IMR-90 (cell line): ENCODE results near the gene EME2. TPM values are rescaled to one million over a fixed set of nuclear protein-coding genes. Genes with fewer than 3 reads are reported as not detected.

ENCODE experiments used
- ATAC-seq: fragments of 200-7000 bp; cut with Tn5 transposase; 2 replicates; pipeline ENCODE4 v1.9.1; 2020; ENCODE audit warnings: low read depth, mild to moderate bottlenecking, moderate library complexity
- BruUV-seq: library from RNA; stranded (reverse); fragments of 400-500 nt; replicated peaks from 2 replicates; lab custom pipeline; 2021; lab: Mats Ljungman, UMichigan
- CTCF ChIA-PET: fragments of 300-600 bp; formaldehyde crosslinking; extraction: SDS; loops from one replicate; lab custom pipeline; 2021; ENCODE audit warnings: antibody characterized with exemption; lab: Yijun Ruan, JAX
- POLR2A ChIA-PET: fragments of 300-600 bp; sonication (Branson Sonifier 250); formaldehyde crosslinking; loops from one replicate; lab custom pipeline; 2022; ENCODE audit warnings: antibody characterized with exemption; ENCODE audit not compliant: unreplicated experiment; lab: Charles Lee
- DNase-seq: peaks from one replicate; pipeline ENCODE4 v3.0.0; 2013
- H2AFZ ChIP-seq: replicated peaks from 2 replicates; pipeline ENCODE3; 2013; ENCODE audit warnings: low read length, mild to moderate bottlenecking; ENCODE audit not compliant: poor library complexity
- H2AK5ac ChIP-seq: 2 replicates; pipeline ENCODE4 v1.6.1; 2013; ENCODE audit warnings: low read depth, low read length, inconsistent platforms
- H2AK9ac ChIP-seq: replicated peaks from 2 replicates; pipeline ENCODE3; 2013; ENCODE audit warnings: mild to moderate bottlenecking, low read depth, low read length, moderate library complexity; ENCODE audit not compliant: poor library complexity
- H2BK120ac ChIP-seq: 2 replicates; pipeline ENCODE4 v1.6.1; 2013; ENCODE audit warnings: low read depth, low read length, inconsistent platforms
- H2BK15ac ChIP-seq: 3 replicates; pipeline ENCODE4 v1.6.1; 2013; ENCODE audit warnings: low read depth, low read length, inconsistent platforms
- H2BK20ac ChIP-seq: 2 replicates; pipeline ENCODE4 v1.6.1; 2013; ENCODE audit warnings: low read depth, mild to moderate bottlenecking, inconsistent platforms, low read length, moderate library complexity
- H2BK5ac ChIP-seq: 2 replicates; pipeline ENCODE4 v1.6.1; 2013; ENCODE audit warnings: mild to moderate bottlenecking, low read depth, low read length, inconsistent platforms; ENCODE audit not compliant: poor library complexity, severe bottlenecking
- H3K14ac ChIP-seq: replicated peaks from 2 replicates; pipeline ENCODE4 v1.6.1; 2013; ENCODE audit warnings: low read depth, low read length, inconsistent platforms
- H3K18ac ChIP-seq: 2 replicates; pipeline ENCODE4 v1.6.1; 2013; ENCODE audit warnings: low read depth, low read length, control low read depth
- H3K23ac ChIP-seq: 2 replicates; pipeline ENCODE4 v1.6.1; 2013; ENCODE audit warnings: low read depth, low read length, inconsistent platforms
- H3K27ac ChIP-seq: 2 replicates; pipeline ENCODE4 v1.5.1; 2013; ENCODE audit warnings: mild to moderate bottlenecking, control low read depth, low read length; ENCODE audit not compliant: insufficient read depth
- H3K27me3 ChIP-seq: 2 replicates; pipeline ENCODE4 v1.6.1; 2013; ENCODE audit warnings: low read length; ENCODE audit not compliant: control insufficient read depth, insufficient read depth
- H3K36me3 ChIP-seq: 2 replicates; pipeline ENCODE4 v1.6.1; 2013; ENCODE audit warnings: low read length, mixed read lengths; ENCODE audit not compliant: control insufficient read depth, insufficient read depth
- H3K4ac ChIP-seq: 2 replicates; pipeline ENCODE4 v1.6.1; 2013; ENCODE audit warnings: low read depth, low read length, inconsistent platforms
- H3K4me1 ChIP-seq: 2 replicates; pipeline ENCODE4 v1.6.1; 2013; ENCODE audit warnings: low read length, mixed read lengths; ENCODE audit not compliant: control insufficient read depth, insufficient read depth
- H3K4me2 ChIP-seq: 2 replicates; pipeline ENCODE4 v1.6.1; 2013; ENCODE audit warnings: low read depth, mild to moderate bottlenecking, control low read depth, low read length, moderate library complexity
- H3K4me3 ChIP-seq: 2 replicates; pipeline ENCODE4 v1.5.1; 2013; ENCODE audit warnings: low read depth, mild to moderate bottlenecking, control low read depth, low read length, moderate library complexity; ENCODE audit not compliant: insufficient read depth
- H3K56ac ChIP-seq: 2 replicates; pipeline ENCODE4 v1.6.1; 2013; ENCODE audit warnings: low read length, inconsistent platforms; ENCODE audit not compliant: insufficient read depth; ENCODE audit errors: extremely low read depth
- H3K79me1 ChIP-seq, 2 experiments: 2 replicates each; pipeline ENCODE4 v1.6.1; 2013; ENCODE audit warnings: low read length in 2 of 2, inconsistent platforms in 1 of 2, low read depth in 1 of 2
- H3K9ac ChIP-seq: 2 replicates; pipeline ENCODE4 v1.6.1; 2013; ENCODE audit warnings: low read depth, low read length, control low read depth
- H3K9me1 ChIP-seq: 2 replicates; pipeline ENCODE4 v1.6.1; 2013; ENCODE audit warnings: low read length, inconsistent platforms; ENCODE audit not compliant: insufficient read depth
- H3K9me3 ChIP-seq: 2 replicates; pipeline ENCODE4 v1.6.1; 2013; ENCODE audit warnings: low read length; ENCODE audit not compliant: control insufficient read depth, insufficient read depth
- H4K20me1 ChIP-seq: 2 replicates; pipeline ENCODE4 v1.6.1; 2013; ENCODE audit warnings: low read length, inconsistent platforms; ENCODE audit not compliant: insufficient read depth
- H4K5ac ChIP-seq: 2 replicates; pipeline ENCODE4 v1.6.1; 2013; ENCODE audit warnings: mild to moderate bottlenecking, low read depth, low read length, control low read depth
- H4K8ac ChIP-seq, 2 experiments: 2 replicates each; pipeline ENCODE4 v1.6.1; 2013; ENCODE audit warnings: low read depth in 2 of 2, low read length in 2 of 2, control low read depth in 1 of 2, inconsistent platforms in 1 of 2
- H4K91ac ChIP-seq: 2 replicates; pipeline ENCODE4 v1.6.1; 2013; ENCODE audit warnings: low read depth, low read length, inconsistent platforms; ENCODE audit not compliant: insufficient read depth
- BHLHE40 ChIP-seq: fragments of 150-350 bp; IDR thresholded peaks from 2 replicates; pipeline ENCODE4 v1.6.1; 2016; ENCODE audit warnings: mild to moderate bottlenecking, low read depth, low read length
- CEBPB ChIP-seq: IDR thresholded peaks from 2 replicates; pipeline ENCODE4 v1.6.1; 2012; ENCODE audit warnings: low read depth, low read length, improper control_type of control experiment
- FOS ChIP-seq: fragments of 150-350 bp; IDR thresholded peaks from 2 replicates; pipeline ENCODE4 v1.6.1; 2016; ENCODE audit warnings: low read depth, low read length
- MAFK ChIP-seq: IDR thresholded peaks from 2 replicates; pipeline ENCODE4 v1.6.1; 2012; ENCODE audit warnings: low read depth, low read length, improper control_type of control experiment
- MXI1 ChIP-seq: IDR thresholded peaks from 2 replicates; pipeline ENCODE4 v1.6.1; 2012; ENCODE audit warnings: low read depth, mild to moderate bottlenecking, low read length, moderate library complexity, borderline replicate concordance
- NFE2L2 ChIP-seq: fragments of 150-350 bp; IDR thresholded peaks from 2 replicates; pipeline ENCODE4 v1.6.1; 2016; ENCODE audit warnings: low read depth, mild to moderate bottlenecking, low read length
- RAD21 ChIP-seq: IDR thresholded peaks from 2 replicates; pipeline ENCODE4 v1.6.1; 2012; ENCODE audit warnings: low read length, improper control_type of control experiment
- RCOR1 ChIP-seq: IDR thresholded peaks from 2 replicates; pipeline ENCODE4 v1.6.1; 2012; ENCODE audit warnings: mild to moderate bottlenecking, low read length, improper control_type of control experiment; ENCODE audit not compliant: insufficient replicate concordance
- RFX5 ChIP-seq: IDR thresholded peaks from 2 replicates; pipeline ENCODE4 v1.8.0; 2012; ENCODE audit warnings: low read depth, mild to moderate bottlenecking, low read length, moderate library complexity
- WGBS, 2 experiments: methylation state at CpG; one replicate each; pipeline versions ENCODE4 v1.1.5 to v1.1.7; 2013; ENCODE audit warnings: missing lambda C conversion rate in 2 of 2; ENCODE audit not compliant: insufficient read length in 1 of 2; ENCODE audit errors: extremely low coverage in 2 of 2; 5-methylcytosine and 5-hydroxymethylcytosine counted together
- dilution Hi-C: fragments of 300-500 bp; cut with HindIII; formaldehyde crosslinking; loops from one replicate; pipeline ENCODE4 v1.14.3; 2018; ENCODE audit warnings: low sequenced_read_pairs; ENCODE audit not compliant: unreplicated experiment
- in situ Hi-C: fragments of 300-500 bp; cut with MboI; formaldehyde crosslinking; loops from 3 replicates; pipeline ENCODE4 v1.14.3; 2019; ENCODE audit warnings: low sequenced_read_pairs, inconsistent platforms, mixed read lengths
- intact Hi-C: fragments of 100-400 bp; cut with micrococcal nuclease; formaldehyde crosslinking; loops from 2 replicates; pipeline ENCODE4 v1.10.0; 2022
- polyA plus RNA-seq, 3 experiments: library from polyadenylated mRNA; depleted of rRNA; stranded (reverse); fragments of >200 nt; gene quantifications; 2 replicates each; pipeline ENCODE4 v1.2.3, GENCODE V29; 2012; ENCODE audit warnings: low replicate concordance in 1 of 3
- total RNA-seq: library from RNA; depleted of rRNA; stranded (reverse); fragments of >200 nt; gene quantifications from 2 replicates; pipeline ENCODE4 v1.2.3, GENCODE V29; 2012
- TF ChIP-seq, protein P1 (sequence below): conservative IDR thresholded peaks from 2 replicates; pipeline ENCODE4 v1.5.1; 2012; ENCODE audit warnings: mild to moderate bottlenecking, low read depth, low read length, improper control_type of control experiment
- TF ChIP-seq, protein P2 (sequence below): fragments of 150-350 bp; IDR thresholded peaks from 2 replicates; pipeline ENCODE4 v1.6.1; 2016; ENCODE audit warnings: low read depth, mild to moderate bottlenecking, low read length, moderate library complexity, borderline replicate concordance

EME2 gene
- total and polyA plus RNA-seq, 2 of the 4 experiments (the other 2 are of a cell fraction) = 1.3 to 9.6 TPM

DNA sequence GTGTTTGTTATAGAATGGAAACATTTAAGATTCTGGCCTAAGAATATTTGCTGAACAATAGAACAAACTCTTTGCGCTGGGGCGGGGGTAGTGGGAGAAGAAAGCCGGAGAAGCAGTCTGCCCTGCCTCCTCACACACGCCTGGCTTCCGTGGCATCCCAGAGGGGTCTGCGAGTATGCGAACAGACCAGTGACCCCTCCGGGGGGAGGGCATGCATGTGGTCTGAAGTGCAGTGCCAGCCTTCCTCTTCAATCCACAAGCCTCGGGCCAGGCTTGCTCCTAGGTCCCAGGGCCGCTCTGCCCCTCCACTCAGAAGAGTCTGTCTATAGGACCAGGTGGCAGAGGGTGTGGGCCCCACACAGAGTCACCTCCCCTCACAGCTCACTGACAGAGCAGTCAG, 35.0 kb downstream of the EME2 start:
- no peak overlapping the region for H2BK5ac ChIP-seq
- no peak overlapping the region for H3K14ac ChIP-seq
- intact Hi-C loops (no loop called here), dilution Hi-C loops (no loop called here), in situ Hi-C loops (no loop called here)
- H2AK5ac ChIP-seq = no peak overlapping the region
- no peaks in the 10 kb centered on the region for H3K4me1 ChIP-seq
- no peak overlapping the region for H4K5ac ChIP-seq
- no peaks in the 10 kb centered on the region for H3K9me3 ChIP-seq
- CTCF ChIA-PET = no interaction called here
- 0 out of 4 replicates have a peak, but pooled peaks cover 0 to 2% of the 10 kb centered on the region in 2 experiments for H3K79me1 ChIP-seq
- H3K4me3 ChIP-seq = no peak overlapping the region
- no peak overlapping the region for H2BK20ac ChIP-seq
- POLR2A ChIA-PET = no interaction called here
- no peak overlapping the region for H2BK120ac ChIP-seq
- H4K8ac ChIP-seq = no peak overlapping the region
- no TSS peak for BruUV-seq
- H3K9ac ChIP-seq = no peak overlapping the region
- H3K27me3 ChIP-seq = no peaks in the 10 kb centered on the region
- ATAC-seq (no peak), DNase-seq (no peak)
- WGBS, 2 experiments = 87% methylated on average over 6 of the region's 10 CpGs; no CpG with 5 or more reads in 1 of the 2 experiments
- H3K56ac ChIP-seq = no peak overlapping the region
- H2AFZ ChIP-seq = no peak overlapping the region
- H3K4me2 ChIP-seq = no peak overlapping the region
- H3K18ac ChIP-seq = no peak overlapping the region
- no peak overlapping the region for H2AK9ac ChIP-seq
- H3K9me1 ChIP-seq = no peaks in the 10 kb centered on the region
- H3K4ac ChIP-seq = no peak overlapping the region
- H4K20me1 ChIP-seq = no peaks in the 10 kb centered on the region
- TF ChIP-seq RAD21 (no peak), BHLHE40 (no peak), MXI1 (no peak), RFX5 (no peak), FOS (no peak), RCOR1 (no peak), NFE2L2 (no peak), MAFK (no peak), CEBPB (no peak)
- TF ChIP-seq, protein P1, sequence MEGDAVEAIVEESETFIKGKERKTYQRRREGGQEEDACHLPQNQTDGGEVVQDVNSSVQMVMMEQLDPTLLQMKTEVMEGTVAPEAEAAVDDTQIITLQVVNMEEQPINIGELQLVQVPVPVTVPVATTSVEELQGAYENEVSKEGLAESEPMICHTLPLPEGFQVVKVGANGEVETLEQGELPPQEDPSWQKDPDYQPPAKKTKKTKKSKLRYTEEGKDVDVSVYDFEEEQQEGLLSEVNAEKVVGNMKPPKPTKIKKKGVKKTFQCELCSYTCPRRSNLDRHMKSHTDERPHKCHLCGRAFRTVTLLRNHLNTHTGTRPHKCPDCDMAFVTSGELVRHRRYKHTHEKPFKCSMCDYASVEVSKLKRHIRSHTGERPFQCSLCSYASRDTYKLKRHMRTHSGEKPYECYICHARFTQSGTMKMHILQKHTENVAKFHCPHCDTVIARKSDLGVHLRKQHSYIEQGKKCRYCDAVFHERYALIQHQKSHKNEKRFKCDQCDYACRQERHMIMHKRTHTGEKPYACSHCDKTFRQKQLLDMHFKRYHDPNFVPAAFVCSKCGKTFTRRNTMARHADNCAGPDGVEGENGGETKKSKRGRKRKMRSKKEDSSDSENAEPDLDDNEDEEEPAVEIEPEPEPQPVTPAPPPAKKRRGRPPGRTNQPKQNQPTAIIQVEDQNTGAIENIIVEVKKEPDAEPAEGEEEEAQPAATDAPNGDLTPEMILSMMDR = no peak
- TF ChIP-seq, protein P2, sequence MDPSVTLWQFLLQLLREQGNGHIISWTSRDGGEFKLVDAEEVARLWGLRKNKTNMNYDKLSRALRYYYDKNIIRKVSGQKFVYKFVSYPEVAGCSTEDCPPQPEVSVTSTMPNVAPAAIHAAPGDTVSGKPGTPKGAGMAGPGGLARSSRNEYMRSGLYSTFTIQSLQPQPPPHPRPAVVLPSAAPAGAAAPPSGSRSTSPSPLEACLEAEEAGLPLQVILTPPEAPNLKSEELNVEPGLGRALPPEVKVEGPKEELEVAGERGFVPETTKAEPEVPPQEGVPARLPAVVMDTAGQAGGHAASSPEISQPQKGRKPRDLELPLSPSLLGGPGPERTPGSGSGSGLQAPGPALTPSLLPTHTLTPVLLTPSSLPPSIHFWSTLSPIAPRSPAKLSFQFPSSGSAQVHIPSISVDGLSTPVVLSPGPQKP = no peak
- H4K91ac ChIP-seq = no peak overlapping the region
- no peak overlapping the region for H3K27ac ChIP-seq
- no peak overlapping the region for H3K23ac ChIP-seq
- H3K36me3 ChIP-seq = peaks cover 19% of the 10 kb centered on the region; the same call in 1 of the 2 replicates
- H2BK15ac ChIP-seq = no peak overlapping the region
